Measurements from ENCODE around the gene INO80E. TPM values are rescaled to one million over a fixed set of nuclear protein-coding genes. Genes with fewer than 3 reads are reported as not detected.

The INO80E gene
- total RNA-seq, 1 experiment from 2014 or later, result 115 TPM

DNA sequence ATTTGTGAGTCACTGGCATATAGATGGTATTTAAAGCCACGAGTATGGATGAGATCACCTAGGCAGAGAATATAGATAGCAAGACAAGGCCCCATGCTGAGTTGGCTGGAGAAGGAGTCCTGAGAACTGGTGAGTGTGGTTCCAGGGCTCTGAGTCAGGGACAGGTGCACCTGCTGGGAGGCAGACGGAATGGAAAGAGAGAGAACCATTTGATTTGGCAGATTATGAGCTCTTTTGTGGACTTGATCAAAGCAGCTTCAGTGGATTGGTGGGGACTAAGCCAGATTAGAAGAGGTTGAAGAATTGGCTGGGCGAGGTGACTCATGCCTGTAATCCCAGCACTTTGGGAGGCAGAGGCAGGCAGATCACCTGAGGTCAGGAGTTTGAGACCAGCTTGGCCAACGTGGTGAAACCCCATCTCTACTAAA, 22.7 kb downstream of the INO80E start:
- BruUV-seq (replicated peaks), result no TSS peak
- CTCF ChIA-PET, result interaction anchor here (0.6 kb wide), 1 partner anchor 9 kb away, joined by 9 read pairs; no protein-coding TSS in a partner anchor
- Histone ChIP-seq H3K36me3 (ENCODE audit: insufficient read depth, low read length, poor library complexity, severe bottlenecking) (no peaks in the 10 kb centered on the region), H3K27me3 (replicated peaks; ENCODE audit: insufficient read depth, low read depth, low read length, poor library complexity) (no peaks in the 10 kb centered on the region), H3K27ac (ENCODE audit: low read depth, low read length, poor library complexity, severe bottlenecking) (no peak overlapping the region), H3K4me1 (ENCODE audit: insufficient read depth, low read length, poor library complexity, severe bottlenecking) (no peaks in the 10 kb centered on the region), H3K4me3 (ENCODE audit: low read depth, low read length, poor library complexity, severe bottlenecking) (no peak overlapping the region), H3K9me3 (ENCODE audit: low read depth, low read length, poor library complexity, severe bottlenecking) (no peaks in the 10 kb centered on the region)
- intact Hi-C loops (cut with micrococcal nuclease; ENCODE audit: unreplicated experiment), result no loop called here
- TF ChIP-seq EZH2 (IDR thresholded peaks at IDR 0.05; ENCODE audit: borderline replicate concordance, low read depth, low read length, poor library complexity, severe bottlenecking), result no peak
- TF ChIP-seq, protein P1, sequence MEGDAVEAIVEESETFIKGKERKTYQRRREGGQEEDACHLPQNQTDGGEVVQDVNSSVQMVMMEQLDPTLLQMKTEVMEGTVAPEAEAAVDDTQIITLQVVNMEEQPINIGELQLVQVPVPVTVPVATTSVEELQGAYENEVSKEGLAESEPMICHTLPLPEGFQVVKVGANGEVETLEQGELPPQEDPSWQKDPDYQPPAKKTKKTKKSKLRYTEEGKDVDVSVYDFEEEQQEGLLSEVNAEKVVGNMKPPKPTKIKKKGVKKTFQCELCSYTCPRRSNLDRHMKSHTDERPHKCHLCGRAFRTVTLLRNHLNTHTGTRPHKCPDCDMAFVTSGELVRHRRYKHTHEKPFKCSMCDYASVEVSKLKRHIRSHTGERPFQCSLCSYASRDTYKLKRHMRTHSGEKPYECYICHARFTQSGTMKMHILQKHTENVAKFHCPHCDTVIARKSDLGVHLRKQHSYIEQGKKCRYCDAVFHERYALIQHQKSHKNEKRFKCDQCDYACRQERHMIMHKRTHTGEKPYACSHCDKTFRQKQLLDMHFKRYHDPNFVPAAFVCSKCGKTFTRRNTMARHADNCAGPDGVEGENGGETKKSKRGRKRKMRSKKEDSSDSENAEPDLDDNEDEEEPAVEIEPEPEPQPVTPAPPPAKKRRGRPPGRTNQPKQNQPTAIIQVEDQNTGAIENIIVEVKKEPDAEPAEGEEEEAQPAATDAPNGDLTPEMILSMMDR (conservative IDR thresholded peaks at IDR 0.05; ENCODE audit: low read depth, low read length), result no peak
- POLR2A ChIA-PET (ENCODE audit: low non-redundant PET), result no interaction called here
- no peak for DNase-seq (ENCODE audit: low spot score)

GRCh38 chr16:30022887-30023286, 26.8 kb downstream of the INO80E start, which contains the start of gene C16orf92:
TSS of gene C16orf92 (plus strand) at chr16:30023198. CDS start at chr16:30023341, 143 bp downstream.
- POLR2A ChIA-PET (ENCODE audit: low non-redundant PET), result no interaction called here
- Histone ChIP-seq H3K9me3 (ENCODE audit: low read depth, low read length, poor library complexity, severe bottlenecking) (no peaks in the 10 kb centered on the region), H3K4me3 (ENCODE audit: low read depth, low read length, poor library complexity, severe bottlenecking) (no peak within 1 kb of the TSS), H3K4me1 (ENCODE audit: insufficient read depth, low read length, poor library complexity, severe bottlenecking) (no peaks in the 10 kb centered on the region), H3K36me3 (ENCODE audit: insufficient read depth, low read length, poor library complexity, severe bottlenecking) (no peaks in the 10 kb centered on the region), H3K27me3 (replicated peaks; ENCODE audit: insufficient read depth, low read depth, low read length, poor library complexity) (no peaks in the 10 kb centered on the region), H3K27ac (ENCODE audit: low read depth, low read length, poor library complexity, severe bottlenecking) (no peak within 1 kb of the TSS)
- no TSS peak for BruUV-seq (replicated peaks)
- intact Hi-C loops (cut with micrococcal nuclease; ENCODE audit: unreplicated experiment), result no loop called here
- TF ChIP-seq, protein P1 (conservative IDR thresholded peaks at IDR 0.05; ENCODE audit: low read depth, low read length), result no peak
- TF ChIP-seq EZH2 (IDR thresholded peaks at IDR 0.05; ENCODE audit: borderline replicate concordance, low read depth, low read length, poor library complexity, severe bottlenecking), result no peak
- DNase-seq (ENCODE audit: low spot score), result no peak
- CTCF ChIA-PET, result no interaction called here

GRCh38 chr16:30023586-30023985, 27.5 kb downstream of the INO80E start:
- intact Hi-C loops (cut with micrococcal nuclease; ENCODE audit: unreplicated experiment), result no loop called here
- ChIA-PET CTCF (interaction anchor here (0.8 kb wide), 1 partner anchor 9 kb away, joined by 4 read pairs; no protein-coding TSS in a partner anchor), POLR2A (ENCODE audit: low non-redundant PET) (interaction anchor here (0.6 kb wide), 1 partner anchor 621 kb away, joined by 7 read pairs; no protein-coding TSS in a partner anchor)
- DNase-seq (ENCODE audit: low spot score), result no peak
- no TSS peak for BruUV-seq (replicated peaks)
- Histone ChIP-seq H3K4me3 (ENCODE audit: low read depth, low read length, poor library complexity, severe bottlenecking) (no peak overlapping the region), H3K4me1 (ENCODE audit: insufficient read depth, low read length, poor library complexity, severe bottlenecking) (no peaks in the 10 kb centered on the region), H3K27ac (ENCODE audit: low read depth, low read length, poor library complexity, severe bottlenecking) (no peak overlapping the region), H3K9me3 (ENCODE audit: low read depth, low read length, poor library complexity, severe bottlenecking) (no peaks in the 10 kb centered on the region), H3K27me3 (replicated peaks; ENCODE audit: insufficient read depth, low read depth, low read length, poor library complexity) (no peaks in the 10 kb centered on the region), H3K36me3 (ENCODE audit: insufficient read depth, low read length, poor library complexity, severe bottlenecking) (no peaks in the 10 kb centered on the region)
- TF ChIP-seq, protein P1 (conservative IDR thresholded peaks at IDR 0.05; ENCODE audit: low read depth, low read length), result no peak
- TF ChIP-seq EZH2 (IDR thresholded peaks at IDR 0.05; ENCODE audit: borderline replicate concordance, low read depth, low read length, poor library complexity, severe bottlenecking), result no peak
